GM12878 (cell line): ENCODE results near the gene SBK2.

Experiments used
- CREB1 ChIP-seq: IDR thresholded peaks from 2 replicates; pipeline ENCODE4 v1.6.1; 2012; ENCODE audit warnings: low read depth, mild to moderate bottlenecking, inconsistent platforms
- CTCF ChIP-seq, 3 experiments: IDR thresholded peaks in 2 of 3; conservative IDR thresholded peaks in 1 of 3; 2 replicates each; pipeline ENCODE4 v1.5.1; 2011; ENCODE audit warnings: low read depth in 3 of 3, low read length in 3 of 3, mild to moderate bottlenecking in 3 of 3, control low read depth in 2 of 3, moderate library complexity in 2 of 3, inconsistent platforms in 1 of 3, mixed read lengths in 1 of 3; ENCODE audit not compliant: control insufficient read depth in 2 of 3, insufficient read depth in 1 of 3; ENCODE audit errors: extremely low read depth in 1 of 3
- CUX1 ChIP-seq: IDR thresholded peaks from 2 replicates; pipeline ENCODE4 v1.6.1; 2012; ENCODE audit warnings: improper control_type of control experiment, low read depth, low read length; ENCODE audit not compliant: insufficient replicate concordance
- ETV6 ChIP-seq, 2 experiments: fragments of 450-650 bp in 1 of 2; IDR thresholded peaks in 1 of 2; conservative IDR thresholded peaks in 1 of 2; 2 replicates each; pipeline ENCODE4 v1.6.1; 2014; ENCODE audit warnings: antibody characterized with exemption in 1 of 2, borderline replicate concordance in 1 of 2, low read depth in 1 of 2, mild to moderate bottlenecking in 1 of 2, moderate library complexity in 1 of 2
- EZH2 ChIP-seq: IDR thresholded peaks from 2 replicates; pipeline ENCODE4 v1.6.1; 2012; ENCODE audit warnings: low read depth, mild to moderate bottlenecking, control low read depth, inconsistent platforms, low read length, borderline replicate concordance; ENCODE audit not compliant: control insufficient read depth
- LARP7 ChIP-seq: fragments of 450-650 bp; IDR thresholded peaks from 2 replicates; pipeline ENCODE4 v1.6.1; 2017; ENCODE audit warnings: mild to moderate bottlenecking
- NFYB ChIP-seq: IDR thresholded peaks from 2 replicates; pipeline ENCODE4 v1.6.1; 2011; ENCODE audit warnings: low read depth, mild to moderate bottlenecking, low read length, improper control_type of control experiment, moderate library complexity; ENCODE audit not compliant: insufficient read depth
- POLR2A ChIP-seq: IDR thresholded peaks from 2 replicates; pipeline ENCODE4 v1.6.1; 2011; ENCODE audit warnings: low read depth, mild to moderate bottlenecking, low read length
- RAD21 ChIP-seq: IDR thresholded peaks from 2 replicates; pipeline ENCODE4 v1.6.1; 2011; ENCODE audit warnings: mild to moderate bottlenecking, low read depth, low read length, moderate library complexity; ENCODE audit not compliant: insufficient read depth
- RFX5 ChIP-seq: IDR thresholded peaks from 2 replicates; pipeline ENCODE4 v1.6.1; 2011; ENCODE audit warnings: low read depth, low read length, improper control_type of control experiment
- SIN3A ChIP-seq: IDR thresholded peaks from 2 replicates; pipeline ENCODE4 v1.6.1; 2012; ENCODE audit warnings: low read depth, low read length, improper control_type of control experiment
- ZNF274 ChIP-seq: IDR thresholded peaks from one replicate; pipeline ENCODE4 v1.8.0; 2011; ENCODE audit not compliant: insufficient read length, insufficient read depth
- ZZZ3 ChIP-seq: IDR thresholded peaks from 2 replicates; pipeline ENCODE4 v1.6.1; 2011; ENCODE audit warnings: low read depth; ENCODE audit not compliant: control insufficient read depth, insufficient read length

- TF ChIP-seq CTCF (IDR thresholded peaks at IDR 0.05 in 2 of 3, conservative IDR thresholded peaks at IDR 0.05 in 1 of 3; ENCODE audit: control insufficient read depth in 2 of 3, extremely low read depth in 1 of 3, insufficient read depth in 1 of 3, low read depth in 3 of 3, low read length in 3 of 3) (no peak), NFYB (no peak), EZH2 (no peak), RAD21 (no peak), ETV6 (conservative IDR thresholded peaks at IDR 0.05 in 1 of 2, IDR thresholded peaks at IDR 0.05 in 1 of 2; ENCODE audit: borderline replicate concordance in 1 of 2, low read depth in 1 of 2) (no peak), SIN3A (no peak), CUX1 (no peak), ZZZ3 (no peak), CREB1 (no peak), RFX5 (no peak), ZNF274 (no peak), POLR2A (no peak), LARP7 (no peak)
Measured at GRCh38 chr19:55479451-55480230, 57.3 kb downstream of the SBK2 start.
